NCI-H82 treated with DMSO at 0.1 percent for 48 hours (cell line): ENCODE measurements around the gene MYO18B.

Experiments
- DNase-seq: peaks from one replicate; lab custom pipeline; 2025; ENCODE audit not compliant: unreplicated experiment; lab: John Stamatoyannopoulos, UW

Gene MYO18B

DNA sequence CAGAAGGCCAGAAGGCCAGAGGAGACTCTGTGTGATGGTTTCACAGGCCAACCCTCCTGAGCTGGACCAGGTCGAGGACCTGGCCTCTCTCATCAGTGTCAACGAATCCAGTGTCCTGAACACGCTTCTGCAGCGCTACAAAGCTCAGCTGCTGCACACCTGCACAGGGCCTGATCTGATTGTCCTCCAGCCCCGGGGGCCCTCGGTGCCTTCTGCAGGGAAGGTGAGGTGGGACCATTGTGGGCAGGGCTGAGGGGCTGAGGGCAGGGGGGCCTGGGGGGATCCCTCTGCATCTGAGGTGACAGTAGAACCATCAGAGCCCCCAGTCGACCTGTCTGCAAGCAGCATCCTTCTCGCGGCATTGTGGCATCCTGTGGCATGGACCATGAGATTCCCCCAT, 30.3 kb downstream of the MYO18B start:
- no peak for DNase-seq

DNA sequence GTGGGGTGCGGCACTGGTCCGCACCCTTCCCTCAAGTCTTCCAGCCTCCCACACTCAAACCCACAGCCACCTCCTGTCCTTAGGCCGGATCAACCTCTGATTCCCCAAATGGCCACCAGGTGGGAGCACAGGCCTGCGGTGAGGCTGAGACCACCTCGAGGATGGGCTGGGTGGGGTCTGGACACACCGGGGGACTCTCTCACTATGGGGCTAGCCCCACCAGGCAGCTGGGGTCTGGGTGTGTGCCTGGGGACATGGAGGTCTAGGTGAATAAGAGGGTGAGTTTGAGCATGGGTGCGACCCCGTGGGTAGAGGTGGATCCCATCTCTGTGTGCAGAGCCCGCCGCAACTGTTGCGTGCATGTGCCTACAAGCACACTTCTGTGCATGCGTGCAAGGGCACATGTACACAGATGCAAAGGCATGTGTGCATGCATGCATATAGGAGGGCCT, 32.6 kb downstream of the MYO18B start:
- peak; percentile 14 for DNase-seq

DNA sequence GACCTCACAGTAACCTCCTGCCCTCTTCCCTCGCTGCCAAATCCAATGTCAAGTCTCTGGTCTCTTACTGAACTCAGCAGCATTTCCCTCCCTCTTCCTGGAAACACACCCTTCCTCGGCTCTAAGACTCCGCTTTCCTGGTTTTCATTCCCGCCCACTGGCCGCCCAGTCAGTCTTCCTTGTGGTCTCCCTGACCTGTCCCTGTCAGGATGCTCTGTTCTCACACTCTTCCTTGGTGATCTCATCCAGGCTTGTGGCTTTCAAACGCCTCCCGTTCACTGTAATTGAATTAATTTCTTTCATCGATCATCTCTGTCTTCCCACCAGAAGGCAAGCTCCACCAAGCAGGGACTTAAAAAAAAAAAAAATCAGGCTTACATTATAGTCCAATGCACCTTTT, 33.5 kb downstream of the MYO18B start:
- DNase-seq: no peak

DNA sequence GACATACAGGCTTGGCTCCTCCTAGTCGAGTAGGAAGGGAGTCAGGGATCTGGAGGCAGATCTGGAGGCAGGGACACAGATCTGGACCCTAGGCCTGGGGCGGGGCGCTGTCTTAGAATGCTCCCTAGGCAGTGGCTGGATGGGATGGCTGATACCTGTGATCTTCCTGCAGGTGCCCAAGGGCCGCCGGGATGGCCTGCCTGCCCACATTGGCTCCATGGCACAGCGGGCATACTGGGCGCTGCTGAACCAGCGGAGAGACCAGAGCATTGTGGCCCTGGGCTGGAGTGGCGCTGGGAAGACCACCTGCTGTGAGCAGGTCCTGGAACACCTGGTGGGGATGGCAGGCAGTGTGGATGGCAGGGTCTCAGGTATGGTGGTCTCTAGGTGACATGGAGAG, 35.4 kb downstream of the MYO18B start:
- DNase-seq: no peak

DNA sequence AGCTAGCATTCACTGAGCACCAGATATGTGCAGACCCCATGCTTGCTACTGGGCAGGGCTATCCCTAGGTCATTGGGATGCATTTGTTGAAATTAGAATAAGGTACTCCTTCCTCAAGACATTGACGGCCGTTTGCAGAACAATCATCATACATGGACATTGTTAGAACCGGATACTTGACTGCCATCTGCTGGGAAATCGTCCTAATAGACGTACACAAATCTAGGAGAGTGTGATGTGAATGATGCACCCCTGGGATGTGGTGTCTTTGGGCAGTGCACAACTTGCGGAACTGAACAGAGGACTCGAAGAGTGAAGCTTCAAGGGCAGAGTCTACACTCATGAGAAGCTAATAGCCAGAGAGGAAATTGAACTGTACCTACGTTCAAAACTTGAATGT, 35.9 kb downstream of the MYO18B start:
- no peak for DNase-seq

DNA sequence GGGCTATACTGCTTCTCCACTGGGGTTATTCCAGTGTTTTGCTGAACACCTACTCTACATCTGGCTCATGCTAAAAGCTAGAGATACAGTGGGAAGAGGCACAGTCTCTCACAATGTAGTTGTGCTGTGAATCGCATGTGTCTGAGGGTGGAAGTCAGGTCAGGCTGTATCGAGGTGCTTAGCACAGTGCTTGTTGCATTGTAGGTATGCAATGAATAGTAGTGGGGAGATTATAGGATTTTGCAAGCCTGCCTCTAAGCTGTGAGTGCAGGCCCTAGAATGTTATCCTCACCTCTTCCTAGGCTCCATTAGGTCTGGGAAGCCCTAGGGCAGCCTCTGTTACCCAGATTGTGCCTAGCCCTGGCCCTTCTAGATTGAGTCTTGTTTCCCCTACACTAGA, 37.4 kb downstream of the MYO18B start:
- DNase-seq: no peak

DNA sequence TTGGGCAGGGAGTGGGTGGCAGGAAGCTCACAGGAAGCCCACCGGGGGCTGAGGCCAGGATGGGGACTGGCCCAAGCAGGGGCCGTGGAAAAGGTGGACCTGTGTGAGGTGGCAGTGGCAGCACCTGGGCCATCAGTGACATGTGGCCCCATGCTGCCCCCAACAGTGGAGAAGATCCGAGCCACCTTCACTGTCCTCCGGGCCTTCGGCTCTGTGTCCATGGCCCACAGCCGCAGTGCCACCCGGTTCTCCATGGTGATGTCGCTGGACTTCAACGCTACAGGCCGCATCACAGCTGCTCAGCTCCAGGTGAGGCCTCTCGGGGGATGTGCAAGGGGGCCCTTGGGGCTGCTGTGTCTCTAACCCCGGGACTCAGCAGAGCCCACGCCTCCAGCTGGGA, 37.9 kb downstream of the MYO18B start:
- DNase-seq: no peak

DNA sequence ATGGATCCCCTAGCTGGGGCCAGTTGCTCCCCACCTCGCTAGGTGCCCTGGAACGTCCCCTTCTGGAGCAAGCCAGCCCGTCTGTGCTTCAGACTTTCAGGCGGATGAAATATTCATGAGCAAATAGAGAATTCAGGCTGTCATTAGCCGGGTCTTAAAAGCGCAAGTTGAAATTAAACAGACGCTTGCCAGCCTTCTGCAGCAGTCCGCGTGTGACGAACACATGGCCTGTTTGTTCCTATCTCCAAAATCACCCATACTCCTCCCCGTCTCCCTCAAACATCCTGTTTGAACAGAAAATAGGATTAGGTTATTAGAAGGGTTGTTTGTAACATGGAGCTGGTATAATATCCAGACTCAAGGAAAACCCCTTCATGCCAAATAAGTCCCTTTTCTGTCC, 38.7 kb downstream of the MYO18B start:
- DNase-seq: peak; percentile 72

DNA sequence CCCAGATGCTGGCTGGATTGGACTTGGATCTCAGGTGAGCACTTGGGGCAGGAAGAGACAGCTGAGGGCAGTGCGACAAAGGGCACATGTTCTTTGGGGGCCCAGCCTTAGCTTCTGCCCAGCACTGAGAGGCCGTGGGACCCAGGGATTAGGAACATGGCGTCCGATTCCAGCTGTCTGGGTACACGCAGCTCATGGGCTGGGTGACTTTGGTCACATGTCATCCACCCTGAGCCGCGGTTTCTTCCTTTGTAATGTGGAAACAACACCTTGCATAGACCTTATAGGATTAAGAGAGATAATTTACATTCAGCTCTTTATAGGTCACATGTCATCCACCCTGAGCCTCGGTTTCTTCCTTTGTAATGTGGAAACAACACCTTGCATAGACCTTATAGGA, 39.8 kb downstream of the MYO18B start:
- DNase-seq: peak; percentile 71

DNA sequence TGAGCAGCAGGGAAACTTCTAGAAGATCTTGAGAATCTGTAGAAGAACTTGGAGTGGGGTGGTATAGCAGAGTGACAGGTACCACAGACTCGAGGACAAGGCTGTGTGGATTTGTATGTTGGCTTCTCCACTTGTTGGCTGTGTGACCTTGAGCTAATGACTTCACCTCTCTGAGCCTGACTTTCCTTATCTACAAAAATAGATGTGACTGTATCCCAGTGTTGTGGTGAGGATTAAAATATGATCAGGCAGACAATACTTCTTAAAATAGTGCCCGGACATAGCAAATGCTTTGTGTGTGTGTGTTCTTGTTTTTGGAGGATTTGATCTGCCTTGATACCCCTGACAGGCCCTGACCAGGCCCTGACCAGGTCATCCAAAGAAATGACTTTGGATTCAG, 40.8 kb downstream of the MYO18B start:
- no peak for DNase-seq

DNA sequence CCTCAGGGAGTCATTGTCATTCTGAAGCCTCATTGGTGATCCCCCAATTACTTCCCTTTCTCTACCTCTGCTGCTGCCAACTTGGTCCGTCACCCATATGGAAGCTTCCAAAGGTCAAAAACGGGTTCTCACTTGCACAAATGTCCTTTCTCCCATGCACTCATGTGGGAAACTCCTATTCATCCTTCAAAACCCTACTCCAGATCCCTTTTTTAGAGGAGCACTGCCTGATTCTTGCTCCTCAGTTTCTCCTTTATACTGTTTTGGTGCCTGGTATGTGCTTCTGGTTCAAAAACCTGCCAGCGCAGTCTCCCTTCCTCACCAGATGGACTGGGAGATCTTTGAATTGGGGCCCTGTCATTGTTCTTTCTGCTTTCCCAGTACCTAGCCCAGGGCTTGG, 41.9 kb downstream of the MYO18B start:
- DNase-seq: no peak

DNA sequence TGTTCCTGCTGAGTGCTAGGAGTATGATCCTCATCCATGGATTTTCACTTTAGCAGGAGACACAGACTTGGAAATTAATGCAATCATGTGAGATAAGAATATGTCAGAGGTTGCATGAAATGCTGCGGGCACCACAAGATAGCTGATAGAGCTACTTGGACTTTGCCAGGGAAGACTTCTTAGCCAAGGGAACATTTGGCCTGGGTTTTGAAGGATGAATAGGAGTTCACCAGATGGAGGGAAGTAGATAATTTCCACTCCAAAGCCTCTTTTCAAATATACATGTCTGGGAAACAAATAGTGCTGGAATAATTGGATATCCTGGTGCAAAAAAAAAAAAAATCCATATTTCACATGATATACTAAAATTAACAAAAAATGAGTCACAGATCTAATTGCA, 44.2 kb downstream of the MYO18B start:
- no peak for DNase-seq

DNA sequence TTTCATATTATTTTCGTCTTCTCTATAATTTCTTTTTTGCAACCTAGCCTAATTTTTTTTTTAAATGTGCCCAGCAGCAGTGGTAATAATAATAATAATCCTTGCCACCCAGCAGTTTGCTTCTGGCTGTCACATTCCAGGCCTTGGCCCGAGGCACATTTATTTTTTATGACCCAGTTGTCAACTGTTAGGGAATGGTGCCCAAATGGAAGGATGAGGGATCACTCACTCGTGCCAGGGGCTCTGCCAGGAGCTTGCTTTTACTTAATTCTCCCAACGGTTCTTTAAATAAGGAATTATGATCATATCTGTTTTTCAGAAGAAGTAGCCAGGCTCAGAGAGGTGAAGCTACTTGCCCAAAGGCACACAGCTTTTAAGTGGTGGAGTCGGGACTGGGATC, 49.6 kb downstream of the MYO18B start:
- no peak for DNase-seq

DNA sequence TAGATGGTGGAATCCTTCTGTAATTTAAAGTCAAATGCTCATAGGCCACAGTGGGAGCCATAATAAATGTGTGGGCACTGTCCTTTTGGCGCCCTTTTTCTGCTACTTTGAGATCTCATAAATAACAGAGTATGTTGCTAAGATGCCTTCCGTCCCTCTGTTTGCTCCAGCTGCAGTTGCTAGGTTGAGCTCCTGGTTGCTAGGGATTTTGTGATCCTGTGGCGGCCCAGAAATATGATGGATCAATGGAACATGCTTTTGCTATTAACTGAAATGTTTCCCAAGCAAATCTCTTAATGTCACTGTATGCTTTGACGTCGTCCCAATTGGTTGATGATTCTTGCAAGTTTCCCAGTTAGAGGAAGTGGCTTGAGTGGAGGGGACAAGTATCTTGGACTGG, 53.5 kb downstream of the MYO18B start:
- no peak for DNase-seq

DNA sequence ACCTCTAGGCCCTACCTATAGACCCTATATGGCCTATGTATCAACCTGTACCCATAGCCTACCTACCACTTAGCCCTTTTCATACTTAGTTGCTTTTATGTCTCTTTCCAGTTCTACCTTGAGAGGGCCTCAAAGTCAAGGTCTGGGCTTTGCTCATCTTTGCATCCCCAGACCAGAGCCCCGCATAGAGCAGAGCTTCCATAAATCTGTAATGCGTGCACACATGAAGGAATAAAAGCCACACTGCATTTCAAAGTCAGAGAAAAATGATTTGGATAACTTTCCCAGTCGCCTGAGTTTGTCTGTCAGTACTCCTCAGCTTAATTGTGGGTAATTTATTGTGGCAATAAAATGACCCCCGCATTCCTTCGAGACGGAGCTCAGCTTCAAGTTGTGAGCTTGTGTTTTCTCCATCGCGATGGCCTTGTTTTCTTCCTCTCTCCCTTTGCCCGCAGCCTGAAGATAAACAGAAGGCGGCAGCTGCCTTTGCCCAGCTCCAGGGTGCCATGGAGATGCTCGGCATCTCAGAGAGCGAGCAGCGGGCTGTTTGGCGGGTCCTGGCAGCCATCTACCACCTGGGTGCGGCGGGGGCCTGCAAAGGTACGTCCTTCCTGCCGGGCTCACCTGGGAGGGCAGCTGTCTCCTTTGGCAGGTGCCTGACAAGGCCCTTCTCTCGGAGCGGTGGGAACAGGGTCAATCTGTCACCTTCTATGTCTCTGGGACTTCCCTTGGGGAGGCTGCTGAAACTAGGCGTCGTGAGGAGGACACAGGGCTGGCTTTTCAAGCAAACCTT, 55.7 kb downstream of the MYO18B start:
- DNase-seq: no peak

DNA sequence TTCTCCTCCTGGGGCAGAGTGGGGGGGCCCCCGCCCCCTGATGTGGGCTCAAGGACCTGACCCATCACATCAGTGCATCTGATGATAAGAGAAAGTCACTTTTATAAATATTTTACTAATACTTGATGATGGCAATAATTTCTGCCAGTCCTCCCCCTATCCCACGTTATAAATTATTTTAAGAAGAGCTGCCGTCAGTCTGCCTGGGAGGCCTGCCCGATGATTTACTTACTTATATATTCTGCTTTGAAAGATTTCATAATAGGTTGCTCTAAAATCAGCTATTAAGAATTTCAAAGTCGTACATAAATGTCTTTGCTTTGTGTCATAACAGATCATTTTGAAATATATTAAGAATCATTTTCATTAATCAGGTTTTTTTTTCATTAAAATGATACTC, 58.8 kb downstream of the MYO18B start:
- DNase-seq: no peak

DNA sequence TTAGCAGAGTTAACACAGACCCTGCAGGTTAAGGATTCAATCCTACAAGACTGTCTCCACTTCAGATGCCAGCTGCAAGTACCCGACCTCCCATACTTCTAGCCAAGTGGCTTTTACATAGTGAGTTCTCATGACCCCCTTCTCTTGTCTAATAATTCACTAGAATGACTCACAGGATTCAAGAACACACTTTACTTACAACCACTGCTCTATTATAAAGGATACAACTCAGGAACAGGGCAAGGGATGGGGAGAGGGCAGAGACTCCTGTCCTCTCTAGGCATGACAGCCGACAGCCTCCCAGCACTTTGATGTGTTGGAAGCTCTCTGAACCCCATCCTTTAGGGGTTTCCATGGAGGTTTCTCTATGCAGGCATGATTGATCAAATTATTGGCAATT, 60.0 kb downstream of the MYO18B start:
- DNase-seq: no peak

DNA sequence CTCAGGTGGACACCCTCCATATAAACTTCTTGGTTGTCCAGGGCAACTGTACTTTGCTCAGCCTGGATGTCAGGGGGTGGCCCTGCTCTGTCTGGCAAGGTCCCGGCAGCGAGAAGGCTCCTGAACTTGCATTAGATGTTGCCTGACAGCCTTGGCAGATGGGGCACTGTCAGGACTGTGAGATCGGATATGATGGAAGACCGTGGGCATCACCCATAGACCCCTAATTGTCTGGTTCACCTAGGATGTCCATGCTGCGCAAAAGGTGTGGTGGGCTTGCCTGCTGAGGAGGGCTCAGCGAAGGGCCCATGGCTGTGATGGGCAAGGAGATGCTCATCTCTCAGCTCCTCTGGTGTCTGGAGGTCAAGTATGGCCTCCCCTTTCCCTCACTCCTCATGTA, 62.7 kb downstream of the MYO18B start:
- DNase-seq: no peak

DNA sequence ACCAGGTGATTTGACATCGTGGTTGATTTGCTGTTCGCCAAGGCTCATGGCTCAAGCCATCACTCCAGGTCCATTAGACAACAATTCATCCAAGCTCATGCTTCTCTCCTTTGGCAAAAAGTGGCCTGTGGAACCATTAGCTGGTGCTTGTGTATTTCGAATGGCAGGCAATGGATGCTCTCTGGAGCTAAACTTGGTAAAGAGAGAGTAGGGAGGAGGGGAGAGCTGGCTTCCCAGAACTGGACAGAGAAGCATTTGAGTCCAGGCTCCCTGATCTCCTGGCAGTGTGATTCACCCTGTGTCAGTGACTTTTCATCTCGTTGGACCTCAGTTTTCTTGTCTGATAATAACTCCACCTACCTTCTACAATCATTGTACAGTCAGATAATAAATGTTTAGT, 64.6 kb downstream of the MYO18B start:
- no peak for DNase-seq

DNA sequence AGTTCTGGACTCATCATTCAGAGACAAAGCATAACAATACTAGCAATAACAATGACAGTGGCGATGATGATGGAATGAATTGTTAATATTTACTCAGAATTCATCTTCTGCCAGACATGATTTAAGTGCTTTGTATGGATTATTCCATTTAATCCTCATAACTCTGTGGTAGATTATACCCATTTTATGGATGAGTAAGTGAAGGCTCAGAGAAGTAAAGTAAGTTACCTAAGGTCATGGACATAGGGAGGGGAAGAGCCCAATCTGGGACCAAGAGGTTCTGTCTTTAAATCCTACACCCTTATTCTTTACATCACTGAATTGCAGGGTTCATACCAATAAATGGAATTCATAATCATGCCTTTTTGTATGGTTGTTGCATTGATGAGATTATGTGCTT, 72.7 kb downstream of the MYO18B start:
- no peak for DNase-seq

DNA sequence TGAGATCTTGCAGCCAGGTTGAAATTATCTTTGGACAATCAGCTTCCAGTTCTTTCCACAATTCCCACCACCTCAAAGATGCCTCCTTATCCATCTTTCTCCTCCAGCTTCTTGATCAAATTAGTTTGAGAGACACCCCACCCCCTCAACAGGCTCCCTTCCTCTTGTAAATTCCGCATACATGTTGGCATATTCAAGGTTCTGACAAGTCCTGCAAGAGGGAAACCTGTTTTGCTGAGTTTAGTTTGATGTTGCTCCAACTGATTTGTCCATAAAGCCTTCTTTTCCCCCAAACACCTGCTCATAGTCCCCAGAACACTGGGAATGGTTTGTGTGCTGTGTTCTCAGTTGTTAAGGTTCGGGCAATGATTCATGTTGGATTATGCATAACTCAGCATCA, 73.6 kb downstream of the MYO18B start:
- no peak for DNase-seq

DNA sequence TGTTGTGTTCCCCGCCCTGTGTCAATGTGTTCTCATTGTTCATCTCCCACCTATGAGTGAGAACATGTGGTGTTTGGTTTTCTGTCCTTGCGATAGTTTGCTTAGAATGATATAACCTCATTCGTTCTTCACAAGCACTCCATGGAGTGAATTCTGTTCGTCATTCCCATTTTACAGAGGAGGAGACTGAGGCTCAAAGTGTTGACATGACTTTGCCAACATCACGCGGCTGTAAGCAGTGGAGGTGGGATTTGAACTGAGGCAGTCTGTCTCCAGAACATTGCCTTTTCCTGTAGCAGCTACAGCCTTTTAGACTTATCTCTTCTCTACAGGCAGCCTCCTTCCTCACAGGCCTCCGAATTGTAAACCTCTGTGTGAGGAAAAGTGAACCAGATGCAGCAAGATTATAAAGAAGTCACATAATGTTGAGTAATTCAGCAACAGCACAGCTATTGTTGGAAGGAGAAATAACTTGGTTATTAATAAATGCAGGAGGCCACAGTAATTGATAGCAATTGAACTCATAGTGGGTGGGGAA, 74.6 kb downstream of the MYO18B start:
- no peak for DNase-seq
